Neural cell (in vitro differentiated cells): ENCODE measurements around the gene MCIDAS.

Source experiments
- CTCF ChIP-seq: fragments of 450-650 bp; IDR thresholded peaks from 2 replicates; pipeline ENCODE4 v1.5.1; 2014; ENCODE audit warnings: antibody characterized with exemption, mild to moderate bottlenecking, moderate library complexity; ENCODE audit not compliant: poor library complexity, severe bottlenecking
- EP300 ChIP-seq: fragments of 450-650 bp; conservative IDR thresholded peaks from 2 replicates; pipeline ENCODE4 v1.6.1; 2014; ENCODE audit warnings: antibody characterized with exemption, mild to moderate bottlenecking, moderate library complexity; ENCODE audit not compliant: poor library complexity, severe bottlenecking
- POLR2AphosphoS5 ChIP-seq: IDR thresholded peaks from 2 replicates; pipeline ENCODE4 v1.6.1; 2012
- TAF1 ChIP-seq: IDR thresholded peaks from 2 replicates; pipeline ENCODE4 v1.6.1; 2012; ENCODE audit warnings: low read depth

GRCh38 chr5:55225346-55225745, 1.8 kb downstream of the MCIDAS start:
- TF ChIP-seq CTCF (no peak), EP300 (no peak), POLR2AphosphoS5 (no peak), TAF1 (no peak)
